Muscle layer of colon (tissue), 2 donors: ENCODE results near the gene KCNAB2.

Experiments
- H3K27ac ChIP-seq: one replicate; pipeline ENCODE4 v1.7.0; 2013; ENCODE audit warnings: low read depth, mild to moderate bottlenecking, low read length, moderate library complexity
- H3K27me3 ChIP-seq, 2 donors: one replicate each; pipeline ENCODE4 v1.7.0; 2013; ENCODE audit warnings: low read length in 2 of 2, mild to moderate bottlenecking in 2 of 2; ENCODE audit not compliant: insufficient read depth in 2 of 2, control insufficient read depth in 1 of 2
- H3K36me3 ChIP-seq: one replicate; pipeline ENCODE4 v1.7.0; 2013; ENCODE audit warnings: mild to moderate bottlenecking, low read length; ENCODE audit not compliant: insufficient read depth
- H3K4me1 ChIP-seq: one replicate; pipeline ENCODE4 v1.7.0; 2013; ENCODE audit warnings: mild to moderate bottlenecking, low read length; ENCODE audit not compliant: insufficient read depth
- H3K4me3 ChIP-seq, 2 donors: one replicate each; pipeline ENCODE4 v1.7.0; 2013; ENCODE audit warnings: low read length in 2 of 2, low read depth in 1 of 2, mild to moderate bottlenecking in 1 of 2, moderate library complexity in 1 of 2
- H3K9ac ChIP-seq: one replicate; pipeline ENCODE4 v1.7.0; 2013; ENCODE audit warnings: low read length
- H3K9me3 ChIP-seq: one replicate; pipeline ENCODE4 v1.7.0; 2013; ENCODE audit warnings: mild to moderate bottlenecking, low read length
- donor health status: abdominal sarcoma.
- donor health status: Adenocarcinoma of cecum.

KCNAB2 gene

DNA sequence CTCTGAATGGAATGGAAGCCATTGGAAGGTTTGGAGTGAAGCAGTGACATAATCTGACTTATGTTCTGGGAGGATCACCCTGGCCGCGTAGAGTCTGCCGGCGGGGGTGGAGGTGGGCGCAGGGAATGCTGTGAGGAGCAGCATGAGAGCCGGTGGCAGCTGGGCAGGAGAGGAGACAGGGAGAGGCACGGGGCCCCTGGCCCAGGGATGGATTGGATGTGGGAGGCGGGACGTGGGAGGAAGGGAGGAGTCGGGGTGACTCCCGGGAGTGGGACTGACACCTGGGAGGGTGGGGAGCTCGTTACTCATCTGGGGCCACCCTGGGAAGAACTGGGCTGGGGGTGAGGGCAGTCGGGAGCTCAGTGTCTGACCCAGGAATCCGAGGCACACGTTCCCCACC, 10.4 kb upstream of the KCNAB2 start:
- Histone ChIP-seq H3K27ac (no peak overlapping the region), H3K27me3 (peaks cover 0 to 8% of the 10 kb centered on the region in 2 donors), H3K36me3 (no peaks in the 10 kb centered on the region), H3K9ac (no peak overlapping the region), H3K9me3 (no peaks in the 10 kb centered on the region), H3K4me1 (no peaks in the 10 kb centered on the region), H3K4me3 (no peak overlapping the region)

GRCh38 chr1:6035719-6036118, 10.0 kb upstream of the KCNAB2 start:
- Histone ChIP-seq H3K4me1 (no peaks in the 10 kb centered on the region), H3K27ac (no peak overlapping the region)

DNA sequence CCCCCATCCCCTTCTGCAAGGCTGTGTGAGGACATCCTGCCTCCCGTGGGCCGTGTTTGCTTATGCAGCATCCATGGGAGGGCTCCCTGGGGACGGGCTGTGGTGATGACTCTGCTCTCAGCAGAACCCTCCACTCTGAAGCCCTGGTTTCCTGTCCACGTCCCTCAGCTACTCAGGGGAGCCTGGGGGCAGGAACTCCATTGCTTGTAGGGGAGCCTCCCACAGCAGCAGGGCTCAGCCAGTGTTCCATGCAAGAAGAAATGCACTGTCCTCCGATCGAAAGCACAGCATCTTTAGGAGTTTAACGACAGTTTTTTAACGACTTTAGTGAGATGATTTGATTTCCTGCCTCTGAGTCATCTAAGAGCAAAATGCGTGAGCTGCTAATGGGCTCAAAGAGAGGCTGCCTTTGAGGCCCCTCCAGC, 8.3 kb upstream of the KCNAB2 start:
- no peak overlapping the region for H3K4me3 ChIP-seq
- no peaks in the 10 kb centered on the region for H3K27me3 ChIP-seq
- H3K9me3 ChIP-seq: no peaks in the 10 kb centered on the region
- H3K9ac ChIP-seq: no peak overlapping the region
- H3K27ac ChIP-seq: no peak overlapping the region
- no peaks in the 10 kb centered on the region for H3K4me1 ChIP-seq
- H3K36me3 ChIP-seq: no peaks in the 10 kb centered on the region

More at GRCh38 chr1:6035719-6036118, 10.0 kb upstream of the KCNAB2 start:
- Histone ChIP-seq H3K9me3 (no peaks in the 10 kb centered on the region), H3K9ac (no peak overlapping the region), H3K36me3 (no peaks in the 10 kb centered on the region), H3K27me3 (peaks cover 0 to 8% of the 10 kb centered on the region in 2 donors), H3K4me3 (no peak overlapping the region)

DNA sequence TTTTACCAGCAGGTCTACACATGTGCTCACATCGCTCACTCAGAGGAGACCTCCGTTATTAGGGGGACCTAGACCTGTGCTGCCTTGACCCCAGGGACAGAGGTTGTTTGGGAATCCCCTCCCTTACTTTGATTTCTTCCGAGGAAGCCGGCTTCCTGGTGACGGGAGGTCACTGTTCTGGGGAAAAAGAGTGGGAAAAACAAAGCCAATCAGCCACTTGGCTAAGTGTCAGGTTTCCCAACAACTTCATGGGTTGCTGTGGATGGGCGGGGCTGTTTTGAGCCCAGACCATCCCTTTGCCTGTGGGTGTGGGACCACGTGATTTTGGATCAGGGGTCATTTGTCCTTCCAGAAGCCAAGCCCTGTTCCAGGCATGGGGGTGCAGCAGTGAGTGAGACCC, 7.1 kb upstream of the KCNAB2 start:
- Histone ChIP-seq H3K4me1 (no peaks in the 10 kb centered on the region), H3K27me3 (no peaks in the 10 kb centered on the region), H3K9ac (no peak overlapping the region), H3K27ac (no peak overlapping the region), H3K36me3 (no peaks in the 10 kb centered on the region), H3K9me3 (no peaks in the 10 kb centered on the region), H3K4me3 (no peak overlapping the region)

DNA sequence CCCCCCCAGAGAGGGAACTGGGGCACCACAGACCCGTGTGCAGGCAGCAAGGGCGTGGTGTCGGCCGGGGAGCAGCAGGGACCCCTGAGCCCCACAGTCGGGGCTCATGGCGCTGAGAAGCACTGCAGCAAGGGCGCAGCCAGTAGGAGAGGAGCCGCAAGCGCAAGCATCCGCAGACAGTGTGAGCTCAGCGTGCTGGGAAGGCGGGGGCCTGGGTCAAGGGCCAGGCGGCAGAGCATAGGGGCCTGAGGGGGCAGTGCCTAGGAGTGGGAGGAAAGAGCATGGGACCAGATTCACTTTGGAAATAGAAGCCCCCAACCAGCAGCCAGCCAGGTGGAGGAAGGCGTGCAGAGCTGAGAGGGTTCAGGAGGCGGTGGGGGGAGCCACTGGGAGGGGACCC, 6.7 kb upstream of the KCNAB2 start:
- H3K36me3 ChIP-seq: no peaks in the 10 kb centered on the region
- no peak overlapping the region for H3K9ac ChIP-seq
- no peak overlapping the region for H3K27ac ChIP-seq
- no peak overlapping the region for H3K4me3 ChIP-seq
- H3K9me3 ChIP-seq: no peaks in the 10 kb centered on the region
- no peaks in the 10 kb centered on the region for H3K4me1 ChIP-seq
- no peaks in the 10 kb centered on the region for H3K27me3 ChIP-seq

DNA sequence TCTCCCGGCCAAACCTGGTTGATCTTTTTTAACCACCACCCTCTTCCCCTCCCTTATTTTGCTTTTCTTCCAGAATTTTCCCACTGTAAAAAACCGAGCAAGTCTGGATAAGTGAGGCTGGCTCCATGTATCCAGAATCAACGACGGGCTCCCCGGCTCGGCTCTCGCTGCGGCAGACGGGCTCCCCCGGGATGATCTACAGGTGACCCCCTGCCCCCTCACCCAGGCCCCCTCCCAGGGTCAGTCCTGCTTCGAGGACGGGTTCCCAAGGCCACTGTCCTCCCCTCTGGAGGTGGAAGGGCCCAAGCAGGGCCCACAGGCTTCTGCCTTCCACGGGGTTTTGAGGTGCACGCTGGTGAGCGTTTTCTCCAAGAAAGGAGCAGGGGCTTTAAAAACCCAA, 5.2 kb upstream of the KCNAB2 start:
- no peaks in the 10 kb centered on the region for H3K4me1 ChIP-seq
- H3K4me3 ChIP-seq: no peak overlapping the region
- no peaks in the 10 kb centered on the region for H3K9me3 ChIP-seq
- no peak overlapping the region for H3K9ac ChIP-seq
- H3K27me3 ChIP-seq: no peaks in the 10 kb centered on the region
- H3K36me3 ChIP-seq: no peaks in the 10 kb centered on the region
- H3K27ac ChIP-seq: no peak overlapping the region

- H3K4me3 ChIP-seq: no peak overlapping the region
These were observed 4.8 kb upstream of the KCNAB2 start for GRCh38 chr1:6040861-6041415.

DNA sequence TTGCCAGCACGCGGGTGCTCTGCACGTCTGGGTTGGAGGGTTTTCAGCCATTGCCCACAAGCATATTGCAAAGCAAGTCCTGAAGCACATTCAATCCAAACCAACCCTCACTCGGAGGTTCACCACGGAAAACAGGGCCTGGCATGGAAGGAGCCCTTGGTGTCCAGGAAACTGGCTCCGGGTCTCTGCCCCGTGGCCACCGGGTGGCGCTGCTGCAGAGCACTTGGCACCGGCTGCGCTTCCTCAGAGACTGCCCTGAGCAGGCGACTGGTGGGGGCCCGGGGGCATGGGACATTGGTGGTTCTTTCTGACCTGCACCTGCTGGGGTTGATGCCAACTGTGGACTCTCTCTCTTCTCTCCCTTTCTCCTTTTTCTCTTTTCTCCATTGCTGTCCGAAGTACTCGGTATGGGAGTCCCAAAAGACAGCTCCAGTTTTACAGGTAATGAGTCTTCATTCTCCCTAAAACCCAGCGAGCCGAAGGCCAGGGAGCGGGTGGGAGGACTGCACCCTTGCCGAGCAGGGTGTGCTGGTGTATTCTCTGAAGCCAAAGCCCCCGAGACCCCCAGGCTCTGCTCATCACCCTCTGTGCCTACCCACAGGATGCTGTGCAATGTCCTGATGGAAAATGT, 4.1 kb upstream of the KCNAB2 start:
- Histone ChIP-seq H3K4me3 (no peak overlapping the region), H3K36me3 (no peaks in the 10 kb centered on the region), H3K4me1 (no peaks in the 10 kb centered on the region), H3K9me3 (no peaks in the 10 kb centered on the region), H3K27ac (no peak overlapping the region), H3K9ac (no peak overlapping the region), H3K27me3 (no peaks in the 10 kb centered on the region)

More at GRCh38 chr1:6040861-6041415, 4.8 kb upstream of the KCNAB2 start:
- no peaks in the 10 kb centered on the region for H3K36me3 ChIP-seq
- H3K9ac ChIP-seq: no peak overlapping the region
- H3K4me1 ChIP-seq: no peaks in the 10 kb centered on the region
- H3K27ac ChIP-seq: no peak overlapping the region
- no peaks in the 10 kb centered on the region for H3K9me3 ChIP-seq
- no peaks in the 10 kb centered on the region for H3K27me3 ChIP-seq

- no peaks in the 10 kb centered on the region for H3K36me3 ChIP-seq
- no peak overlapping the region for H3K4me3 ChIP-seq
- H3K27me3 ChIP-seq: no peaks in the 10 kb centered on the region
- no peak overlapping the region for H3K9ac ChIP-seq
- H3K4me1 ChIP-seq: no peaks in the 10 kb centered on the region
- H3K9me3 ChIP-seq: no peaks in the 10 kb centered on the region
- no peak overlapping the region for H3K27ac ChIP-seq
These were observed 2.1 kb upstream of the KCNAB2 start for GRCh38 chr1:6043561-6043960.

DNA sequence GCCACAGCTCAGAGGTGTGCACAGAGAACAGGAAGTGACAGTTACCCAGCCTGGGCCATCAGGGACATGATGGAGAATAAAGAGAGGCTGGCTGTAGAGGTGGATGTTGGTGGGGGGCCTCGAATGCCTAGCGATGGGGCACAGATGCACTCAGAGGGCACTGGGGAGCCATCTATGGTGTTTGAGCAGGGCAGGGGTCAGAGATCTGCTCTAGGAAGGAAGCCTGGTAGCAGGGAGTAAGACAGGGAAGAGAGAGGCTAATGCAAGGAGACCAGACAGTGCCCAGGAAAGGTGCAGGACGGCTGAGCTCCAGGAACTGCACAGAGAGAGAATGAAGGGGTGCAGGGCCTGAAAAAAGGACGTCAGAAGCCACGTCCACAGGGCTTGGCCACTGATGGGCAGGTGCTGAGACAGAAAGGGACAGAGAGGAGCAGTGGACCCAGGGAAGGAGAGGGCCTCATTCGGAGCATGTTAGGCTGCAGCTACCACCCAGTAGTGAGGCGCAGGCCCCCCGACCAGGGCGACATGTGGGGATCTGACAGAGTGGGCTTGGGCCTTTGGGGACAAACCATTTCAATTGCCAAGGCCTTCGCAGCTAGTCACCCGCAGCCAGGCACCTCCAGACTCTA, 1.1 kb upstream of the KCNAB2 start:
- H3K27me3 ChIP-seq: no peaks in the 10 kb centered on the region

GRCh38 chr1:6045110-6045502, 582 bp upstream of the KCNAB2 start:
- Histone ChIP-seq H3K27ac (no peak overlapping the region), H3K9me3 (no peaks in the 10 kb centered on the region), H3K4me3 (no peak overlapping the region), H3K9ac (no peak overlapping the region), H3K36me3 (no peaks in the 10 kb centered on the region), H3K27me3 (no peaks in the 10 kb centered on the region), H3K4me1 (no peaks in the 10 kb centered on the region)

More for the DNA sequence above, 1.1 kb upstream of the KCNAB2 start:
- Histone ChIP-seq H3K27ac (no peak overlapping the region), H3K4me1 (no peaks in the 10 kb centered on the region), H3K36me3 (no peaks in the 10 kb centered on the region), H3K9me3 (no peaks in the 10 kb centered on the region), H3K4me3 (no peak overlapping the region), H3K9ac (no peak overlapping the region)

- Histone ChIP-seq H3K9ac (no peak overlapping the region), H3K4me3 (no peak overlapping the region), H3K27ac (no peak overlapping the region), H3K4me1 (no peaks in the 10 kb centered on the region), H3K9me3 (no peaks in the 10 kb centered on the region), H3K27me3 (no peaks in the 10 kb centered on the region), H3K36me3 (no peaks in the 10 kb centered on the region)
These were observed 591 bp downstream of the KCNAB2 start for GRCh38 chr1:6046279-6046678.
